B cell (primary cell): ENCODE results near the gene DPH6. TPM values are rescaled to one million over a fixed set of nuclear protein-coding genes. Genes with fewer than 3 reads are reported as not detected.

ENCODE experiments used
- ATAC-seq: fragments of 200-7000 bp; cut with Tn5 transposase; one replicate; pipeline ENCODE4 v1.10.0; 2021; ENCODE audit warnings: low read depth, mild to moderate bottlenecking, moderate number of reproducible peaks, moderate library complexity
- CTCF ChIA-PET: fragments of 350-600 bp; sonication (Branson Sonifier 250); formaldehyde crosslinking; loops from one replicate; lab custom pipeline; 2021; ENCODE audit warnings: antibody characterized with exemption, inconsistent platforms; lab: Charles Lee
- POLR2A ChIA-PET: fragments of 350-600 bp; sonication (Branson Sonifier 250); formaldehyde crosslinking; loops from one replicate; lab custom pipeline; 2021; ENCODE audit warnings: antibody characterized with exemption; lab: Charles Lee
- DNase-seq: peaks from one replicate; pipeline ENCODE4 v3.0.0; 2013
- H2AFZ ChIP-seq: 2 replicates; pipeline ENCODE4 v1.6.1; 2012; ENCODE audit warnings: mild to moderate bottlenecking, low read depth, low read length; ENCODE audit not compliant: insufficient read depth, poor library complexity, severe bottlenecking
- H3K27ac ChIP-seq, 2 donors: 1 replicate in 1 of 2; 2 replicates in 1 of 2; pipeline ENCODE4 v1.5.1; 2012 to 2013; ENCODE audit warnings: low read length in 2 of 2, mild to moderate bottlenecking in 2 of 2, moderate library complexity in 1 of 2
- H3K27me3 ChIP-seq, 4 experiments: fragments of 200-600 bp in 1 of 4; sonication (generic) in 1 of 4; replicated peaks in 1 of 4; 1 replicate in 2 of 4; 2 replicates in 2 of 4; pipeline versions ENCODE4 v1.6.1 to v1.7.0; 2013 to 2016; ENCODE audit warnings: low read length in 3 of 4, mild to moderate bottlenecking in 2 of 4, mixed read lengths in 1 of 4, moderate library complexity in 1 of 4; ENCODE audit not compliant: insufficient read depth in 4 of 4, control insufficient read depth in 3 of 4; ENCODE audit errors: control extremely low read depth in 1 of 4
- H3K36me3 ChIP-seq, 2 experiments: replicated peaks in 1 of 2; 1 replicate in 1 of 2; 2 replicates in 1 of 2; pipeline versions ENCODE4 v1.6.1 to v1.7.1; 2013; ENCODE audit warnings: low read length in 1 of 2; ENCODE audit not compliant: insufficient read depth in 2 of 2, control insufficient read depth in 1 of 2; ENCODE audit errors: control extremely low read depth in 1 of 2, extremely low read depth in 1 of 2
- H3K4me1 ChIP-seq, 2 donors: fragments of 200-600 bp in 1 of 2; sonication (generic) in 1 of 2; 1 replicate in 1 of 2; 2 replicates in 1 of 2; pipeline versions ENCODE4 v1.5.1 to v1.6.1; 2013 to 2017; ENCODE audit warnings: low read length in 2 of 2; ENCODE audit not compliant: control insufficient read depth in 2 of 2, insufficient read depth in 2 of 2
- H3K4me2 ChIP-seq: replicated peaks from 2 replicates; pipeline ENCODE3; 2012; ENCODE audit warnings: mild to moderate bottlenecking, low read depth, low read length; ENCODE audit not compliant: poor library complexity, severe bottlenecking
- H3K4me3 ChIP-seq, 5 experiments: fragments of 200-600 bp in 1 of 5; sonication (generic) in 1 of 5; 1 replicate in 3 of 5; 2 replicates in 2 of 5; pipeline versions ENCODE4 v1.5.1 to v1.7.0; 2011 to 2016; ENCODE audit warnings: low read length in 4 of 5, mild to moderate bottlenecking in 4 of 5, low read depth in 2 of 5, control low read depth in 1 of 5, moderate library complexity in 1 of 5; ENCODE audit not compliant: insufficient read depth in 1 of 5; ENCODE audit errors: control extremely low read depth in 1 of 5, extremely low read depth in 1 of 5
- H3K79me2 ChIP-seq: fragments of 200-600 bp; sonication (generic); one replicate; pipeline ENCODE4 v1.6.0; 2016; ENCODE audit warnings: low read length; ENCODE audit not compliant: control insufficient read depth, insufficient read depth
- H3K9ac ChIP-seq: fragments of 200-600 bp; sonication (generic); 2 replicates; pipeline ENCODE4 v1.6.1; 2017; ENCODE audit warnings: mild to moderate bottlenecking, low read length, moderate library complexity
- H3K9me3 ChIP-seq, 3 donors: one replicate each; pipeline versions ENCODE4 v1.6.1 to v1.7.1; 2013; ENCODE audit warnings: low read length in 2 of 3; ENCODE audit not compliant: control insufficient read depth in 2 of 3, insufficient read depth in 1 of 3; ENCODE audit errors: control extremely low read depth in 1 of 3
- H4K20me1 ChIP-seq: 2 replicates; pipeline ENCODE4 v1.6.0; 2012; ENCODE audit warnings: mild to moderate bottlenecking, low read length; ENCODE audit not compliant: insufficient read depth, control insufficient read depth, poor library complexity, severe bottlenecking
- H3K27ac Mint-ChIP-seq: one replicate; pipeline ENCODE4 v1.8.0; 2021; ENCODE audit warnings: mixed read lengths
- H3K27me3 Mint-ChIP-seq: one replicate; pipeline ENCODE4 v1.8.0; 2021; ENCODE audit warnings: mixed read lengths
- H3K4me1 Mint-ChIP-seq: one replicate; pipeline ENCODE4 v1.8.0; 2021; ENCODE audit warnings: mixed read lengths
- H3K4me3 Mint-ChIP-seq: one replicate; pipeline ENCODE4 v1.8.0; 2021; ENCODE audit warnings: mixed read lengths
- H3K9me3 Mint-ChIP-seq: one replicate; pipeline ENCODE4 v1.8.0; 2022; ENCODE audit warnings: mixed read lengths; ENCODE audit not compliant: insufficient read depth
- CTCF ChIP-seq: fragments of 200-600 bp; IDR thresholded peaks from one replicate; pipeline ENCODE4 v1.8.0; 2022; ENCODE audit warnings: antibody characterized with exemption, mild to moderate bottlenecking
- EZH2 ChIP-seq: IDR thresholded peaks from 2 replicates; pipeline ENCODE4 v1.6.1; 2012; ENCODE audit warnings: borderline replicate concordance, low read depth, mild to moderate bottlenecking, moderate library complexity, low read length; ENCODE audit not compliant: insufficient read depth, poor library complexity, severe bottlenecking
- WGBS: methylation state at CpG from one replicate; pipeline ENCODE4 v1.1.5; 2013; ENCODE audit warnings: missing lambda C conversion rate; ENCODE audit not compliant: insufficient coverage; 5-methylcytosine and 5-hydroxymethylcytosine counted together
- intact Hi-C: fragments of 100-400 bp; cut with micrococcal nuclease; formaldehyde crosslinking; loops from one replicate; pipeline ENCODE4 v1.10.0; 2022
- polyA plus RNA-seq: library from polyadenylated mRNA; depleted of rRNA; stranded (reverse); fragments of >200 nt; gene quantifications from 2 replicates; pipeline ENCODE4 v1.2.3, GENCODE V29; 2012
- total RNA-seq, 2 donors: library from RNA; stranded (reverse); fragments of 120-200 nt in 1 of 2; gene quantifications; 1 replicate in 1 of 2; 2 replicates in 1 of 2; pipeline versions ENCODE4 v1.2.3 to v1.2.4, GENCODE V29; 2013 to 2022

Gene DPH6
- total and polyA plus RNA-seq, 2 donors (not counting 1 experiment from before 2014, with no cell fraction given): 5.4 to 13.3 TPM

GRCh38 chr15:35431281-35431680 lies 114.7 kb downstream of the DPH6 start:
- TF ChIP-seq EZH2 (no peak), CTCF (no peak)
- intact Hi-C loops: no loop called here
- WGBS: 100% methylated on average over 1 of the region's 1 CpG
- no peak overlapping the region for H3K4me3 Mint-ChIP-seq
- H3K4me1 ChIP-seq: no peaks in the 10 kb centered on the region
- no peak overlapping the region for H3K27ac ChIP-seq
- H3K4me2 ChIP-seq: no peak overlapping the region
- no peaks in the 10 kb centered on the region for H3K4me1 Mint-ChIP-seq
- CTCF ChIA-PET: interaction anchor here (1.6 kb wide), 1 partner anchor 13 kb away, joined by 7 read pairs; no protein-coding TSS in a partner anchor
- no peaks in the 10 kb centered on the region for H3K27me3 ChIP-seq
- H3K79me2 ChIP-seq: no peaks in the 10 kb centered on the region
- peaks cover 0 to 5% (median 0%) of the 10 kb centered on the region in 3 donors for H3K9me3 ChIP-seq
- H3K4me3 ChIP-seq: no peak overlapping the region
- POLR2A ChIA-PET: no interaction called here
- H3K27me3 Mint-ChIP-seq: no peaks in the 10 kb centered on the region
- no peak overlapping the region for H3K9ac ChIP-seq
- H3K27ac Mint-ChIP-seq: no peak overlapping the region
- DNase-seq: no peak
- no peaks in the 10 kb centered on the region for H3K36me3 ChIP-seq
- no peak for ATAC-seq
- no peaks in the 10 kb centered on the region for H3K9me3 Mint-ChIP-seq
- no peaks in the 10 kb centered on the region for H4K20me1 ChIP-seq
- H2AFZ ChIP-seq: no peak overlapping the region

- POLR2A ChIA-PET: no interaction called here
- CTCF ChIA-PET: interaction anchor here (1.6 kb wide), 1 partner anchor 14 kb away, joined by 7 read pairs; no protein-coding TSS in a partner anchor
Observed at GRCh38 chr15:35430301-35430700, 115.7 kb downstream of the DPH6 start.

More at GRCh38 chr15:35430301-35430700, 115.7 kb downstream of the DPH6 start:
- H3K27me3 ChIP-seq: no peaks in the 10 kb centered on the region
- no peaks in the 10 kb centered on the region for H3K27me3 Mint-ChIP-seq
- H3K4me2 ChIP-seq: no peak overlapping the region
- H3K27ac ChIP-seq: no peak overlapping the region
- no peaks in the 10 kb centered on the region for H3K9me3 ChIP-seq
- ATAC-seq (no peak), DNase-seq (no peak)
- no peak overlapping the region for H3K4me3 Mint-ChIP-seq
- H3K79me2 ChIP-seq: no peaks in the 10 kb centered on the region
- no peaks in the 10 kb centered on the region for H4K20me1 ChIP-seq
- H3K9me3 Mint-ChIP-seq: no peaks in the 10 kb centered on the region
- H3K4me1 ChIP-seq: no peaks in the 10 kb centered on the region
- H3K27ac Mint-ChIP-seq: no peak overlapping the region
- intact Hi-C loops: no loop called here
- H3K4me3 ChIP-seq: no peak overlapping the region
- TF ChIP-seq CTCF (no peak), EZH2 (no peak)
- no peaks in the 10 kb centered on the region for H3K4me1 Mint-ChIP-seq
- H2AFZ ChIP-seq: no peak overlapping the region
- no peak overlapping the region for H3K9ac ChIP-seq
- no peaks in the 10 kb centered on the region for H3K36me3 ChIP-seq
